ENCODE measurements around the gene KLHDC8A.

Gene KLHDC8A

GRCh38 chr1:205343431-205344065 lies 13.2 kb downstream of the KLHDC8A start:
- no peak for DNase-seq

GRCh38 chr1:205342986-205343385 lies 13.7 kb downstream of the KLHDC8A start:
- no peak for DNase-seq

GRCh38 chr1:205340676-205341075 lies 16.0 kb downstream of the KLHDC8A start:
- DNase-seq, result no peak

- DNase-seq, result no peak
Observed at GRCh38 chr1:205339717-205340116, 17.0 kb downstream of the KLHDC8A start.

- DNase-seq, result no peak
Observed at GRCh38 chr1:205339197-205339702, 17.5 kb downstream of the KLHDC8A start.

- no peak for DNase-seq
Observed at GRCh38 chr1:205338011-205338410, 18.7 kb downstream of the KLHDC8A start.

- DNase-seq, result no peak
Observed at GRCh38 chr1:205337481-205337880, 19.2 kb downstream of the KLHDC8A start.

GRCh38 chr1:205335692-205336091 lies 21.0 kb downstream of the KLHDC8A start:
- DNase-seq, result peak; percentile 46

GRCh38 chr1:205332015-205332791 lies 24.5 kb downstream of the KLHDC8A start:
- no peak for DNase-seq

- no peak for DNase-seq
Observed at GRCh38 chr1:205330150-205330549, 26.6 kb downstream of the KLHDC8A start.

- DNase-seq, result no peak
Observed at GRCh38 chr1:205329719-205330118, 27.0 kb downstream of the KLHDC8A start.

GRCh38 chr1:205328476-205328875 lies 28.2 kb downstream of the KLHDC8A start:
- DNase-seq, result no peak

GRCh38 chr1:205326812-205327466 lies 29.8 kb downstream of the KLHDC8A start:
- peak; percentile 44 for DNase-seq

GRCh38 chr1:205325334-205325884 lies 31.3 kb downstream of the KLHDC8A start:
- no peak for DNase-seq

- no peak for DNase-seq
Observed at GRCh38 chr1:205324781-205325180, 31.9 kb downstream of the KLHDC8A start.

GRCh38 chr1:205323794-205324193 lies 32.9 kb downstream of the KLHDC8A start:
- no peak for DNase-seq

- DNase-seq, result no peak
Observed at GRCh38 chr1:205321959-205322283, 34.8 kb downstream of the KLHDC8A start.

- DNase-seq, result peak; percentile 24
Observed at GRCh38 chr1:205321162-205321958, 35.4 kb downstream of the KLHDC8A start, which contains the start of gene NUAK2. TSS of gene NUAK2 (minus strand) at chr1:205321745. CDS start at chr1:205321628, 117 bp downstream.

GRCh38 chr1:205319081-205320018 lies 37.4 kb downstream of the KLHDC8A start:
- no peak for DNase-seq

GRCh38 chr1:205318231-205318991 lies 38.3 kb downstream of the KLHDC8A start:
- DNase-seq, result no peak
